Astrocyte (in vitro differentiated cells and primary cell): Measurements from ENCODE around the gene WFS1. TPM values are rescaled to one million over a fixed set of nuclear protein-coding genes. Genes with fewer than 3 reads are reported as not detected.

Experiments used
- DNase-seq: peaks from one replicate; pipeline ENCODE4 v3.0.0-alpha.2; 2010; ENCODE audit warnings: low read depth
- FAIRE-seq: peaks from 2 replicates; lab custom pipeline; 2011; peaks lifted over from hg19 to GRCh38; lab: Jason Lieb, UNC
- H2AFZ ChIP-seq: 2 replicates; pipeline ENCODE4 v1.6.0; 2012; ENCODE audit warnings: low read depth, low read length, inconsistent platforms
- H3K27ac ChIP-seq: 2 replicates; pipeline ENCODE4 v1.5.1; 2011; ENCODE audit warnings: low read depth, low read length, inconsistent platforms
- H3K27me3 ChIP-seq: 2 replicates; pipeline ENCODE4 v1.6.0; 2011; ENCODE audit warnings: low read length, inconsistent platforms; ENCODE audit not compliant: insufficient read depth
- H3K36me3 ChIP-seq: 2 replicates; pipeline ENCODE4 v1.5.1; 2011; ENCODE audit warnings: low read length, inconsistent platforms; ENCODE audit not compliant: insufficient read depth
- H3K4me1 ChIP-seq: 2 replicates; pipeline ENCODE4 v1.5.1; 2011; ENCODE audit warnings: low read length, inconsistent platforms; ENCODE audit not compliant: insufficient read depth
- H3K4me2 ChIP-seq: 2 replicates; pipeline ENCODE4 v1.6.0; 2012; ENCODE audit warnings: low read length, inconsistent platforms
- H3K4me3 ChIP-seq: 2 replicates; pipeline ENCODE4 v1.5.1; 2011; ENCODE audit warnings: low read depth, mild to moderate bottlenecking, low read length, inconsistent platforms; ENCODE audit not compliant: insufficient read depth
- H3K79me2 ChIP-seq: 2 replicates; pipeline ENCODE4 v1.6.0; 2012; ENCODE audit warnings: mild to moderate bottlenecking, low read length, inconsistent platforms; ENCODE audit not compliant: insufficient read depth
- H3K9ac ChIP-seq: 2 replicates; pipeline ENCODE4 v1.6.0; 2012; ENCODE audit warnings: mild to moderate bottlenecking, low read length, inconsistent platforms
- H3K9me3 ChIP-seq: 2 replicates; pipeline ENCODE4 v1.5.1; 2012; ENCODE audit warnings: low read depth, mild to moderate bottlenecking, low read length, inconsistent platforms; ENCODE audit not compliant: insufficient read depth
- H4K20me1 ChIP-seq: 2 replicates; pipeline ENCODE4 v1.6.0; 2012; ENCODE audit warnings: low read length, inconsistent platforms; ENCODE audit not compliant: insufficient read depth
- H3K27ac Mint-ChIP-seq: one replicate; pipeline ENCODE4 v1.8.0; 2021; ENCODE audit warnings: mild to moderate bottlenecking, mixed read lengths; ENCODE audit not compliant: unreplicated experiment
- H3K27me3 Mint-ChIP-seq: one replicate; pipeline ENCODE4 v1.8.0; 2021; ENCODE audit warnings: low read depth, mixed read lengths; ENCODE audit not compliant: unreplicated experiment
- H3K36me3 Mint-ChIP-seq: one replicate; pipeline ENCODE4 v1.8.0; 2021; ENCODE audit warnings: low read depth, mixed read lengths; ENCODE audit not compliant: unreplicated experiment
- H3K4me1 Mint-ChIP-seq: one replicate; pipeline ENCODE4 v1.8.0; 2021; ENCODE audit warnings: low read depth, mixed read lengths; ENCODE audit not compliant: unreplicated experiment
- H3K4me3 Mint-ChIP-seq: one replicate; pipeline ENCODE4 v1.8.0; 2021; ENCODE audit warnings: mild to moderate bottlenecking, moderate library complexity, mixed read lengths; ENCODE audit not compliant: unreplicated experiment
- H3K9me3 Mint-ChIP-seq: one replicate; pipeline ENCODE4 v1.8.0; 2021; ENCODE audit warnings: mild to moderate bottlenecking, mixed read lengths; ENCODE audit not compliant: unreplicated experiment
- EZH2 ChIP-seq: IDR thresholded peaks from 2 replicates; pipeline ENCODE4 v1.6.1; 2012; ENCODE audit warnings: mild to moderate bottlenecking, low read length, inconsistent platforms; ENCODE audit not compliant: insufficient read depth
- total RNA-seq: library from RNA; stranded (reverse); gene quantifications from 2 replicates; pipeline ENCODE4 v1.2.1, GENCODE V29; 2021
- TF ChIP-seq, protein P1 (sequence below): IDR thresholded peaks from 2 replicates; pipeline ENCODE4 v1.5.1; 2011; ENCODE audit warnings: low read depth, mild to moderate bottlenecking, inconsistent platforms, low read length, moderate library complexity; ENCODE audit not compliant: insufficient read depth

The WFS1 gene
- total RNA-seq, 1 donor from 2014 or later = 39.0 TPM

DNA sequence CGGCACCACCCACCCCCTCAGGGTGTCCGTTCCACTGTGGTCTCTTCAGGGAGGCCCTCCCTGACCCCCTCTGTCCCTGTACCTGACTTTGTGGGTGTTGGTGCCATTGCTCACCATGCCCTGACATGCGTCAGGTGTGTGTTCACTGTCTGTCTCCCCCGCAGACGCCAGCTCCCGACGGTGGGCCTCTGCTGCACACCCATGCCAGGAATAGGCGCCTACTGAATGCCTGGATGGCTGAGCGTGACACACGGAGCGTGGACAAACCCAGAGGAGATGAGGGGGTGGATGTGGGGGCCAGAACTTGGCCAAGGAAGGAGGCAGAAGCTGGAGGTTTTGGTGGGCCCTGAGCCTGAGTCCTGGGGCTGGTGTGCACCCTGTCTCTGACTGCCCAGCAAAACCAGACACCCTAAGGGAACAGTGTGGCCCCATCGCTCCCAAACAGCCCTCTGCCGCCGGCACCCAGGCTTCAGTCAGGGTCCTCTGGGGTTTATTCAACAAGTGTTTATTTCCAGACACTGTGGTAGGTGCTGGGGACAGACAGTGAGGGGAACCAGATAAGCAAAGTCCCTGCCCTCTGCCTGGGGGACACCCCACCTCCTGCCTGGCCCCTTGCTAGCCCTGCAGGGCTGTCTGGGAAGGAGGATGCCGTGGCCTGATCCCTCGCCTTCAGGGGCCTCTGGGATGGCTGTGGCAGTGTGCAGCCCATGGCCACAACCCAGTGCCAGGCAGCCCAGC is 76.9 kb downstream of the WFS1 start:
- no peaks in the 10 kb centered on the region for H3K9me3 ChIP-seq
- H3K9ac ChIP-seq = no peak overlapping the region
- no peak overlapping the region for H3K4me3 Mint-ChIP-seq
- H3K79me2 ChIP-seq = no peaks in the 10 kb centered on the region
- TF ChIP-seq, protein P1, sequence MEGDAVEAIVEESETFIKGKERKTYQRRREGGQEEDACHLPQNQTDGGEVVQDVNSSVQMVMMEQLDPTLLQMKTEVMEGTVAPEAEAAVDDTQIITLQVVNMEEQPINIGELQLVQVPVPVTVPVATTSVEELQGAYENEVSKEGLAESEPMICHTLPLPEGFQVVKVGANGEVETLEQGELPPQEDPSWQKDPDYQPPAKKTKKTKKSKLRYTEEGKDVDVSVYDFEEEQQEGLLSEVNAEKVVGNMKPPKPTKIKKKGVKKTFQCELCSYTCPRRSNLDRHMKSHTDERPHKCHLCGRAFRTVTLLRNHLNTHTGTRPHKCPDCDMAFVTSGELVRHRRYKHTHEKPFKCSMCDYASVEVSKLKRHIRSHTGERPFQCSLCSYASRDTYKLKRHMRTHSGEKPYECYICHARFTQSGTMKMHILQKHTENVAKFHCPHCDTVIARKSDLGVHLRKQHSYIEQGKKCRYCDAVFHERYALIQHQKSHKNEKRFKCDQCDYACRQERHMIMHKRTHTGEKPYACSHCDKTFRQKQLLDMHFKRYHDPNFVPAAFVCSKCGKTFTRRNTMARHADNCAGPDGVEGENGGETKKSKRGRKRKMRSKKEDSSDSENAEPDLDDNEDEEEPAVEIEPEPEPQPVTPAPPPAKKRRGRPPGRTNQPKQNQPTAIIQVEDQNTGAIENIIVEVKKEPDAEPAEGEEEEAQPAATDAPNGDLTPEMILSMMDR = no peak
- no peak for TF ChIP-seq EZH2
- H3K9me3 Mint-ChIP-seq = peaks cover 11% of the 10 kb centered on the region
- H3K4me2 ChIP-seq = no peak overlapping the region
- no peak overlapping the region for H3K4me3 ChIP-seq
- no peaks in the 10 kb centered on the region for H3K36me3 ChIP-seq
- no peaks in the 10 kb centered on the region for H4K20me1 ChIP-seq
- FAIRE-seq (no peak), DNase-seq (no peak)
- peaks cover 27% of the 10 kb centered on the region for H3K27me3 Mint-ChIP-seq
- H3K27me3 ChIP-seq = peaks cover 2% of the 10 kb centered on the region
- H3K36me3 Mint-ChIP-seq = peaks cover 3% of the 10 kb centered on the region
- H3K27ac Mint-ChIP-seq = no peak overlapping the region
- no peak overlapping the region for H3K27ac ChIP-seq
- no peak overlapping the region for H2AFZ ChIP-seq
- no peaks in the 10 kb centered on the region for H3K4me1 Mint-ChIP-seq
- peaks cover 7% of the 10 kb centered on the region for H3K4me1 ChIP-seq

DNA sequence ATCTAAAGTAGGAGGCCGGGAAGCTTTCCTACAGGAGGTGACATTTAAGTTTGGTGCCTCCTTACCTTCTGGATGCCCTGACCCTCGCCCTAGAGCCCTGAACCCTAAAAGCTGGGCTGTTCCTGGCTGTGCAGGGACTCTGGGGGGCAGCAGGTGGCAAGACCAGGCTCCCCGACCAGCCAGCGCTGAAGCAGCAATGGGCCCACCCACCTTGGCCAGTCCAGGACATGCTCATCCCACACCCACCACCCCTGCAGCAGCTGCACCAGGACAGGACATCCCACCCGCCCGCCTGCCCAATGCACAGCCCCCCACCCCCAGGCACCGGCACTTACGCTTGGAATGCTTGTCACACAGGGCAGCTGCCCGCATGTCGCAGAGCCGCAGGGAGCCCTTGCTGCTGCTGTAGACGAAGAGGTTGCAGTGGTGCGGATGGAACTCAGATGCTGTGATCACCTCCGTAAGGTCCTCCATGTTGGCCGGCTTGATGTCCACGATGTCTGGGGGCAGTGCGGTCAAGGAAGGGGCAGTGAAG is 77.9 kb downstream of the WFS1 start:
- TF ChIP-seq EZH2 = no peak
- TF ChIP-seq, protein P1 = no peak
- H3K79me2 ChIP-seq = no peaks in the 10 kb centered on the region
- Mint-ChIP-seq H3K36me3 (peaks cover 3% of the 10 kb centered on the region), H3K9me3 (peaks cover 11% of the 10 kb centered on the region), H3K4me1 (peaks cover 3% of the 10 kb centered on the region), H3K27me3 (peaks cover 32% of the 10 kb centered on the region), H3K27ac (no peak overlapping the region), H3K4me3 (no peak overlapping the region)
- no peaks in the 10 kb centered on the region for H3K36me3 ChIP-seq
- H3K27me3 ChIP-seq = no peaks in the 10 kb centered on the region
- H3K27ac ChIP-seq = no peak overlapping the region
- FAIRE-seq = no peak
- no peak for DNase-seq
- H3K4me2 ChIP-seq = no peak overlapping the region
- H3K9ac ChIP-seq = no peak overlapping the region
- no peaks in the 10 kb centered on the region for H3K9me3 ChIP-seq
- no peak overlapping the region for H3K4me3 ChIP-seq
- peaks cover 7% of the 10 kb centered on the region for H3K4me1 ChIP-seq
- H4K20me1 ChIP-seq = no peaks in the 10 kb centered on the region
- H2AFZ ChIP-seq = no peak overlapping the region

DNA sequence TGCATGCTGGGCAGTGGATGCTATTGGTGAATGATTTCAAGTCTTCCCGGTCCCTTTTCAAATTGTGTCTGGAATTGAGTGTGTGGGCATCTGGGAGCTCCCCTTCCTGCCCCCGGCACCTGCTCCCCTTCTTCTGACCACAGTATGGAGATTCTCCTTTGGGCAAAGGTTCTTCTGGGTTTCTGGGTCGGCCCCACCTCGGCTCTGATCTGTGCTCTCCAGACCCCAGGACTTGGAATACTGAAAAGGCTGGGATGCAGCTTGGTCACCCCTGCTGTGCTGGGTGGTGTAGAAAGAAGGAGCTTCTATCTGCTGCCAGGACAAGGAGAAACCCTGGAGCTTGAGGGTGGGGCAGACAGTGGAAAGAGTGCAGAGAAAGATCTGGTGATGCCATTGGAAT is 78.8 kb downstream of the WFS1 start:
- peaks cover 11% of the 10 kb centered on the region for H3K9me3 Mint-ChIP-seq
- H3K27ac Mint-ChIP-seq = no peak overlapping the region
- peaks cover 3% of the 10 kb centered on the region for H3K36me3 Mint-ChIP-seq
- H3K36me3 ChIP-seq = no peaks in the 10 kb centered on the region
- H3K4me1 ChIP-seq = peaks cover 7% of the 10 kb centered on the region
- H3K4me3 ChIP-seq = no peak overlapping the region
- no peaks in the 10 kb centered on the region for H3K27me3 ChIP-seq
- H3K27ac ChIP-seq = no peak overlapping the region
- peaks cover 35% of the 10 kb centered on the region for H3K27me3 Mint-ChIP-seq
- H3K4me2 ChIP-seq = no peak overlapping the region
- no peak overlapping the region for H3K9ac ChIP-seq
- no peaks in the 10 kb centered on the region for H3K79me2 ChIP-seq
- no peak overlapping the region for H3K4me3 Mint-ChIP-seq
- H4K20me1 ChIP-seq = no peaks in the 10 kb centered on the region
- DNase-seq = no peak
- no peaks in the 10 kb centered on the region for H3K9me3 ChIP-seq
- FAIRE-seq = no peak
- no peak overlapping the region for H2AFZ ChIP-seq
- peaks cover 3% of the 10 kb centered on the region for H3K4me1 Mint-ChIP-seq
- TF ChIP-seq EZH2 = no peak
- TF ChIP-seq, protein P1 = no peak
